Kidney epithelial cell (primary cell): ENCODE data around the gene PPP3R1. TPM values are rescaled to one million over a fixed set of nuclear protein-coding genes. Genes with fewer than 3 reads are reported as not detected.

ENCODE experiments used
- DNase-seq: peaks from one replicate; pipeline ENCODE4 v3.0.0-alpha.2; 2010; ENCODE audit warnings: low read depth
- H3K27me3 ChIP-seq: 2 replicates; pipeline ENCODE4 v1.6.0; 2011; ENCODE audit warnings: low read length; ENCODE audit not compliant: control insufficient read depth, insufficient read depth
- H3K36me3 ChIP-seq: 2 replicates; pipeline ENCODE4 v1.5.1; 2011; ENCODE audit warnings: low read length; ENCODE audit not compliant: control insufficient read depth, insufficient read depth
- H3K4me3 ChIP-seq: 2 replicates; pipeline ENCODE4 v1.5.1; 2011; ENCODE audit warnings: low read depth, mild to moderate bottlenecking, control low read depth, low read length
- total RNA-seq: library from RNA; depleted of rRNA; stranded (reverse); fragments of >200 nt; gene quantifications from 2 replicates; pipeline ENCODE4 v1.2.3, GENCODE V29; 2015
- TF ChIP-seq, protein P1 (sequence below): IDR thresholded peaks from 2 replicates; pipeline ENCODE4 v1.5.1; 2011; ENCODE audit warnings: mild to moderate bottlenecking, moderate library complexity, low read length, control low read depth, inconsistent platforms; ENCODE audit not compliant: insufficient read depth, poor library complexity, severe bottlenecking

The PPP3R1 gene
- total RNA-seq, 1 donor from 2014 or later: 32.8 TPM

DNA sequence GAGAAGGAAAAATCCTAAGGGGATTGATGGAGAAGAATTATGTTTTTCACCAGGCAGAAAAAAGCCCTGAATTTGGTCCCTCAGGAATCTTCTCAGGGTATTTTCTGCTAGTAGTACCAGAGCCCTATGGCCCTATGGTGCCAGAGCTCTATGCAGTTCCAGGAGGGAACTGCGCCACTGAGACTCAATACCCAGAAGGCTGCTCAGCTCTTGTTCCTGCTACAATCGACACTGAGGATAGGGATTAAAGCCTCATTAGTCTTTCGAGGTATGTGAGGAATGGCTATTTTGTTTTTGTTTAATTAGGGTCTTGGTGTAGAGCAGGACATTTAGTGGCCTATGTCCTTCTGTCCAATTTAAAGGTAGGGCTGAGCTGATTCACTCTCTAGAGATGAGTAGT lies 21.7 kb upstream of the PPP3R1 start:
- TF ChIP-seq, protein P1, sequence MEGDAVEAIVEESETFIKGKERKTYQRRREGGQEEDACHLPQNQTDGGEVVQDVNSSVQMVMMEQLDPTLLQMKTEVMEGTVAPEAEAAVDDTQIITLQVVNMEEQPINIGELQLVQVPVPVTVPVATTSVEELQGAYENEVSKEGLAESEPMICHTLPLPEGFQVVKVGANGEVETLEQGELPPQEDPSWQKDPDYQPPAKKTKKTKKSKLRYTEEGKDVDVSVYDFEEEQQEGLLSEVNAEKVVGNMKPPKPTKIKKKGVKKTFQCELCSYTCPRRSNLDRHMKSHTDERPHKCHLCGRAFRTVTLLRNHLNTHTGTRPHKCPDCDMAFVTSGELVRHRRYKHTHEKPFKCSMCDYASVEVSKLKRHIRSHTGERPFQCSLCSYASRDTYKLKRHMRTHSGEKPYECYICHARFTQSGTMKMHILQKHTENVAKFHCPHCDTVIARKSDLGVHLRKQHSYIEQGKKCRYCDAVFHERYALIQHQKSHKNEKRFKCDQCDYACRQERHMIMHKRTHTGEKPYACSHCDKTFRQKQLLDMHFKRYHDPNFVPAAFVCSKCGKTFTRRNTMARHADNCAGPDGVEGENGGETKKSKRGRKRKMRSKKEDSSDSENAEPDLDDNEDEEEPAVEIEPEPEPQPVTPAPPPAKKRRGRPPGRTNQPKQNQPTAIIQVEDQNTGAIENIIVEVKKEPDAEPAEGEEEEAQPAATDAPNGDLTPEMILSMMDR: no peak
- Histone ChIP-seq H3K4me3 (no peak overlapping the region), H3K36me3 (no peaks in the 10 kb centered on the region), H3K27me3 (no peaks in the 10 kb centered on the region)
- no peak for DNase-seq

DNA sequence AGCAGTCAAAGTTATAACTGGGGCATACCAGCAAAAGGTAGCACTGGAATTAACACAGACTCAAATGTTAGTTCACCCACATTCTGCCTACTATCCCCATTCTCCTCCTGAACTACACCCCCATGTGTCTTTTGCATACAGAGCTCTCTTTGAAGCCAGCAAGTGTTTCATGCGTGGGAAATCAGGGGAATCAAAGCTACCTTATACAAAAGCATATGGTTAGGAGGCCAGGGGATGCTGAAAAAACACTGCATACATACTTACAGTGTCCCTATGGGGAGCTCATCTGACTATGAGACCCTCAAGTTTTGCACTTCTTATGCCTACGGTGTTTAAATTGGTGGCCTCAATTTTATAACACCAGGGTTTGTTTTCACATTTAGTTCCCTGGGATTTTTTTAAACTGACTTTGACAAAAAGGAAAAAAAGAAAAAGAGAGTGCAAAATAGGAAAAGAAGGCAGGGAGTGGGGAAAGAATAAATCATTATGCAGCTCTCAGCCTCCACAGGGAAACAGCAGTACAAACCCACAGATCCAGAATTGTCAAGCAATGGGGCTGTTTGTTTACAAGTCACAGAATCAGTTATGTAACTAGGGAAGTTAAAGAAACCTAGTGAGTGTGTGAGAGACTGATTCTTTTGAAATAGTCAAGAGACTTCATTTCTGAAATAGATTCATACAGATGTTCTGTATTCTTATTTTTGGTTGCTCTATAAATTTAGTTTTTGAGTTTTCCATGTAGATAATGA lies 20.1 kb upstream of the PPP3R1 start:
- Histone ChIP-seq H3K36me3 (no peaks in the 10 kb centered on the region), H3K27me3 (no peaks in the 10 kb centered on the region), H3K4me3 (no peak overlapping the region)
- TF ChIP-seq, protein P1: no peak
- DNase-seq: no peak

DNA sequence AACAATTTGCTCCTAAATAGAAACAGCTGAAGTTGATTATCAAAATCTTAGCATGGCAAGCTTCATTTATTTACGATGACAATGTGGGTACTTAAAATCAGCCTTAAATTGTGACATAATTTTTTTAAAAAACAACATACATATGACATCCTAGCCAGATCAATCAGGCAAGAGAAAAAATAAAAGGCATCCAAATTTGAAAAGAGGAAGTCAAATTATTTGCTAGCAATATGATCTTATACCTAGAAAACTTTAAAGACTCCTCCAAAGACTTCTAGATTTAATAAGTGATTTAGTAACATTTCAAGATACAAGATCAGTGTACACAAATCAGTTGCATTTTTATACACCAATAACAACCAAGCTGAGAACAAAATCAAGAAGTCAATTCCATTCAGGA lies 14.3 kb upstream of the PPP3R1 start:
- no peak for DNase-seq
- Histone ChIP-seq H3K27me3 (no peaks in the 10 kb centered on the region), H3K36me3 (no peaks in the 10 kb centered on the region), H3K4me3 (no peak overlapping the region)
- TF ChIP-seq, protein P1: no peak

DNA sequence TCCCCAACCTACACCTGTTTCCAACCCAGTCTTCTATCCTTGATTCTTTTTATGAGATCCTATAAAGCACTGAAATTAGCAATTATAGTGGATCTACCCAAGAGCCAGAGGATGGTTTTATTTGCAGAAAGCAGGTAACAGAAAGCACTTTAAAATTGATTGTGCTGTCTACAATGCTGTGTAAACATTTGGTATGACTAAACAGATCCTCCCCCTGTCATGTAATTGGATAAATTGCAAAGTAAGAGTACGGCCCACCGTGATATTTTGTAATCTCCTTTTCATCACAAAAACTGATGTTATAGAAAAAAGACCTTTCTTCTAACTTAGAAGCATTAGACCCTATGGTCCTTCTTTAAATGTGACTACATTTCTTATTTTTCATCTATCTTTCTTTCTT lies 11.3 kb upstream of the PPP3R1 start:
- TF ChIP-seq, protein P1: no peak

DNA sequence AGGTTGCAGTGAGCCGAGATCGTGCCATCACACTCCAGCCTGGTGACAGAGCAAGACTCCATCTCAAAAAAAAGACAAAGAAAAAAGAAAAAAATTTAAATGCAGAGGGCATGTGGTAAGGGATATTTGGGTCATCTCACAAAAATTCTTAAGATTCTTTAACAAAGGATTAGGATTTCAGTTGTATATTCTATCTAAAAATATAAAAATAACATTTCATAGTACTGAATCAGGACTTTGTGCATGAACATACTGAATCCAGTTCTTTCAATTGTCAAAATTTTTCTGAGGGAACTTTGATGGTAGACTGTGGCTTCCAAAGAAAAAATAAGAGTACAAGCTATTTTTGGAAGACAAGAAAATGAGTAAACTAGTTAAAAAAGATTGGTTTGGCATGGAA lies 6.5 kb upstream of the PPP3R1 start:
- H3K4me3 ChIP-seq: no peak overlapping the region
- no peak for DNase-seq
- no peaks in the 10 kb centered on the region for H3K27me3 ChIP-seq
- TF ChIP-seq, protein P1: no peak
- H3K36me3 ChIP-seq: no peaks in the 10 kb centered on the region

More for the DNA sequence above, 11.3 kb upstream of the PPP3R1 start:
- Histone ChIP-seq H3K4me3 (no peak overlapping the region), H3K27me3 (no peaks in the 10 kb centered on the region), H3K36me3 (no peaks in the 10 kb centered on the region)
- no peak for DNase-seq

DNA sequence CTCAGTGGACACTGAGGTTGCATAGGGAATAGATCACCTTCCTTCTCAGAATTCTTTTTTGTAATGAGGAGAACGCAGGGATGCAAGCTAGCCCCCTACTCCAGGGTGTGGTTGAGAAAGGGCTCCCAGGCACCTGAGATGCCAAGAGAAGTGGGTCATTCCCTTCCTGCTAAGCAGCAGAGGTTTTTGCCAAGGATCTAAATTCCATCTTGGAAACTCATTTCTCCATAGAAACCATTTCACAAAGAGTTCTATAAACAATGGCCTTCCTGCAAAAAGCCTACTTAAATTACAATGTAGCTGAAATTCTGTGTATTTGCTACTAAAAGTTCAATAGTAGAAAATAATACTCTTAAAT lies 3.7 kb upstream of the PPP3R1 start:
- DNase-seq: no peak
- TF ChIP-seq, protein P1: no peak
- Histone ChIP-seq H3K27me3 (no peaks in the 10 kb centered on the region), H3K36me3 (no peaks in the 10 kb centered on the region), H3K4me3 (no peak overlapping the region)
